MM.1S (cell line): Measurements from ENCODE around the gene APOBEC3B.

Experiments used
- CTCF ChIP-seq: fragments of 300-600 bp; sonication (generic); IDR thresholded peaks from 2 replicates; pipeline ENCODE4 v1.5.1; 2016; ENCODE audit warnings: antibody characterized with exemption, low read length, mixed read lengths
- EZH2 ChIP-seq: fragments of 300-600 bp; sonication (generic); optimal IDR thresholded peaks from 2 replicates; pipeline ENCODE3; 2017; ENCODE audit warnings: low read depth, mild to moderate bottlenecking, antibody characterized with exemption, low read length, mixed read lengths
- EZH2phosphoT487 ChIP-seq: fragments of 300-600 bp; sonication (generic); IDR thresholded peaks from 2 replicates; pipeline ENCODE4 v1.6.1; 2018; ENCODE audit warnings: antibody characterized with exemption, low read length

GRCh38 chr22:38943201-38943600, 38.9 kb upstream of the APOBEC3B start:
- TF ChIP-seq CTCF = no peak
- no peak for TF ChIP-seq EZH2
- no peak for TF ChIP-seq EZH2phosphoT487
